HepG2 (cell line): ENCODE measurements around the gene RERE. TPM values are rescaled to one million over a fixed set of nuclear protein-coding genes. Genes with fewer than 3 reads are reported as not detected.
"Not testable (repeated sequence)": the region's sequence is repeated elsewhere in the genome, so short reads cannot be mapped to it uniquely, and the experiment has no call there.

Experiments
- ATAC-seq: fragments of 200-7000 bp; cut with Tn5 transposase; 3 replicates; pipeline ENCODE4 v1.9.1; 2020; ENCODE audit warnings: mild to moderate bottlenecking, moderate library complexity
- BruUV-seq: library from RNA; stranded (reverse); fragments of 400-500 nt; replicated peaks from 2 replicates; lab custom pipeline; 2021; lab: Mats Ljungman, UMichigan
- CTCF ChIA-PET: fragments of 300-600 bp; formaldehyde crosslinking; extraction: SDS; loops from one replicate; lab custom pipeline; 2021; ENCODE audit warnings: low total read pairs, inconsistent platforms, low intra/inter-chr PET ratio; lab: Yijun Ruan, JAX
- POLR2A ChIA-PET: fragments of 350-600 bp; sonication (Branson Sonifier 250); formaldehyde crosslinking; loops from one replicate; lab custom pipeline; 2020; ENCODE audit warnings: antibody characterized with exemption, inconsistent platforms; lab: Yijun Ruan, JAX
- DNase-seq: peaks from one replicate; pipeline ENCODE4 v3.0.0-alpha.2; 2015; ENCODE audit warnings: low spot score
- FAIRE-seq: peaks from 3 replicates; lab custom pipeline; 2011; peaks lifted over from hg19 to GRCh38; lab: Jason Lieb, UNC
- H2AFZ ChIP-seq: one replicate; pipeline ENCODE4 v1.6.1; 2011; ENCODE audit warnings: low read length, inconsistent platforms
- H3K27ac ChIP-seq: fragments of 300-600 bp; 3 replicates; pipeline ENCODE4 v1.8.0; 2011; ENCODE audit warnings: mixed run types, mild to moderate bottlenecking, mixed read lengths, low read length, inconsistent platforms; ENCODE audit not compliant: insufficient read depth; ENCODE audit errors: extremely low read length
- H3K27me3 ChIP-seq, 2 experiments: fragments of 200-600 bp in 1 of 2; 2 replicates in 1 of 2; 3 replicates in 1 of 2; pipeline versions ENCODE4 v1.6.0 to v1.8.0; 2011; ENCODE audit warnings: low read length in 2 of 2, mild to moderate bottlenecking in 2 of 2, moderate library complexity in 2 of 2, inconsistent platforms in 1 of 2; ENCODE audit not compliant: insufficient read depth in 2 of 2, control insufficient read depth in 1 of 2
- H3K36me3 ChIP-seq, 2 experiments: fragments of 200-600 bp in 1 of 2; replicated peaks in 1 of 2; 2 replicates in 1 of 2; 3 replicates in 1 of 2; pipeline versions ENCODE4 v1.5.1 to v1.8.0; 2011; ENCODE audit warnings: low read length in 2 of 2, inconsistent platforms in 1 of 2; ENCODE audit not compliant: insufficient read depth in 2 of 2, control insufficient read depth in 1 of 2
- H3K4me1 ChIP-seq: 2 replicates; pipeline ENCODE4 v1.5.1; 2012; ENCODE audit warnings: low read length, inconsistent platforms; ENCODE audit not compliant: insufficient read depth
- H3K4me2 ChIP-seq: 2 replicates; pipeline ENCODE4 v1.6.0; 2011; ENCODE audit warnings: low read depth, low read length, inconsistent platforms
- H3K4me3 ChIP-seq, 3 experiments: fragments of 200-600 bp in 1 of 3; sonication (generic), shearing (Covaris generic) in 1 of 3; replicated peaks in 1 of 3; 2 replicates each; pipeline ENCODE4 v1.5.1; 2011 to 2016; ENCODE audit warnings: low read length in 3 of 3, inconsistent platforms in 2 of 3, low read depth in 2 of 3, mild to moderate bottlenecking in 2 of 3, control low read depth in 1 of 3, mixed read lengths in 1 of 3; ENCODE audit not compliant: insufficient read depth in 1 of 3
- H3K79me2 ChIP-seq: one replicate; pipeline ENCODE4 v1.6.1; 2011; ENCODE audit warnings: low read length, inconsistent platforms; ENCODE audit not compliant: insufficient read depth
- H3K9ac ChIP-seq: 2 replicates; pipeline ENCODE4 v1.6.0; 2011; ENCODE audit warnings: mild to moderate bottlenecking, low read depth, low read length, inconsistent platforms; ENCODE audit not compliant: insufficient read depth
- H3K9me3 ChIP-seq: 2 replicates; pipeline ENCODE4 v1.5.1; 2012; ENCODE audit warnings: mild to moderate bottlenecking, low read length
- H4K20me1 ChIP-seq: 2 replicates; pipeline ENCODE4 v1.6.0; 2011; ENCODE audit warnings: inconsistent platforms, mild to moderate bottlenecking, low read length, moderate library complexity; ENCODE audit not compliant: insufficient read depth
- BRCA1 ChIP-seq: sonication (generic); formaldehyde crosslinking; IDR thresholded peaks from 2 replicates; pipeline ENCODE4 v1.4.0; 2020; ENCODE audit warnings: missing genetic modification reagents
- ISL2 ChIP-seq: sonication (generic); formaldehyde crosslinking; IDR thresholded peaks from 2 replicates; pipeline ENCODE4 v1.5.0; 2020; ENCODE audit warnings: missing genetic modification reagents
- KLF12 ChIP-seq: sonication (generic); formaldehyde crosslinking; IDR thresholded peaks from 2 replicates; pipeline ENCODE4 v1.4.0; 2020; ENCODE audit warnings: missing genetic modification reagents, borderline replicate concordance
- TAF1 ChIP-seq: sonication (generic); formaldehyde crosslinking; IDR thresholded peaks from 2 replicates; pipeline ENCODE4 v1.4.0; 2020; ENCODE audit warnings: missing genetic modification reagents
- TBP ChIP-seq: sonication (generic); formaldehyde crosslinking; IDR thresholded peaks from 2 replicates; pipeline ENCODE4 v1.5.0; 2020; ENCODE audit warnings: missing genetic modification reagents
- ZNF17 ChIP-seq: sonication (generic); formaldehyde crosslinking; IDR thresholded peaks from 2 replicates; pipeline ENCODE4 v1.5.0; 2020; ENCODE audit warnings: mild to moderate bottlenecking, missing genetic modification reagents
- ZNF3 ChIP-seq: IDR thresholded peaks from 2 replicates; pipeline ENCODE4 v1.7.0; 2017; ENCODE audit warnings: inconsistent platforms
- ZNF605 ChIP-seq: sonication (generic); formaldehyde crosslinking; IDR thresholded peaks from 2 replicates; pipeline ENCODE4 v1.8.0; 2022; ENCODE audit warnings: mild to moderate bottlenecking, missing genetic modification reagents
- ZNF776 ChIP-seq: sonication (generic); formaldehyde crosslinking; IDR thresholded peaks from 2 replicates; pipeline ENCODE4 v1.4.0; 2020; ENCODE audit warnings: mild to moderate bottlenecking, missing genetic modification reagents
- ZSCAN30 ChIP-seq: sonication (generic); formaldehyde crosslinking; IDR thresholded peaks from 2 replicates; pipeline ENCODE4 v1.5.0; 2020; ENCODE audit warnings: mild to moderate bottlenecking, missing genetic modification reagents
- WGBS: methylation state at CpG from one replicate; pipeline ENCODE4 v1.1.6; 2017; ENCODE audit warnings: low lambda C conversion rate; 5-methylcytosine and 5-hydroxymethylcytosine counted together
- in situ Hi-C: cut with HindIII; loops from 2 replicates; pipeline ENCODE4 v1.10.0; 2017; ENCODE audit warnings: low pct_unique_long_range_greater_than_20kb; ENCODE audit not compliant: extremely low pct_ligation_motif_present
- intact Hi-C: fragments of 100-400 bp; cut with micrococcal nuclease; formaldehyde crosslinking; loops from one replicate; pipeline ENCODE4 v1.10.0; 2022; ENCODE audit not compliant: unreplicated experiment
- polyA plus RNA-seq, 8 experiments: library from polyadenylated mRNA; depleted of rRNA in 3 of 8; stranded (reverse) in 7 of 8; unstranded in 1 of 8; fragments of >200 nt; fragmentation: Illumina TruSeq in 4 of 8; extraction: Trizol in 4 of 8; gene quantifications; 2 replicates each; pipeline versions ENCODE4 v1.2.1 to v1.2.3, GENCODE V29; 2011 to 2016; ENCODE audit warnings: low read depth in 4 of 8, missing spikeins in 1 of 8, mixed read lengths in 1 of 8; ENCODE audit not compliant: insufficient read depth in 1 of 8
- total RNA-seq, 5 experiments: library from RNA; depleted of rRNA; stranded (reverse); fragments of >200 nt; fragmentation: Illumina TruSeq; extraction: Trizol; gene quantifications; 2 replicates each; pipeline ENCODE4 v1.2.3, GENCODE V29; 2016; ENCODE audit warnings: low read depth in 1 of 5
- TF ChIP-seq, protein P1 (sequence below): sonication (generic); formaldehyde crosslinking; IDR thresholded peaks from 2 replicates; pipeline ENCODE4 v1.4.0; 2020; ENCODE audit warnings: missing genetic modification reagents
- TF ChIP-seq, protein P2 (sequence below): IDR thresholded peaks from 2 replicates; pipeline ENCODE4 v1.6.1; 2012; ENCODE audit warnings: inconsistent platforms

The RERE gene
- total and polyA plus RNA-seq, 2 of the 13 experiments (the other 11 are each of a cell fraction or from before 2014, with no cell fraction given) = 18.3 to 21.9 TPM

DNA sequence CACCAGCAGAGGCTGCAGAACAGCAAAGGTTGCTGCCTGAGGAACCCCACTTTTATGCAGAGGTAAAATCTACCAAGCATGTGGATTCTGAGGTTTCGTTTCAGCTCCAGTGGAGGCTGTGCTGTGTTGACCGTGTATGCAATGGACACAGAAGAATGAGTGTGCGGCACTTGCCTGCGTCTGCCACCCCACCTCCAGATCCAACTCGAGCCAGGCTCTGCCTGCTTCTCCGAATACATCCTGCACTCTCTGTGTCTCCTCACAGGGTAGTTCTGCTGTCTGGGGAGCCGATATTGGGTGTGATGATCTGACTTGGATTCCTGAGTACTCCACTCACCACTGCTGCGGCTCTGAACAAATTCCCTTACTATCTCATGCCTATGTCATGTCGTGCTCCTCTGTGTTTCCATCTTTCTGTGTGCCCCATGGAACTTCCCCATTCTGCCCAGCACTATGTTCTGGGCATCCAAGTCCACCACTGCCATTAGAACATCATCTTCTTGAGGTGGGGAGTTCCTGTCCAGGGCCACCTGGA is 369.8 kb downstream of the RERE start:
- BruUV-seq = no TSS peak
- CTCF ChIA-PET = no interaction called here
- no peak for FAIRE-seq

DNA sequence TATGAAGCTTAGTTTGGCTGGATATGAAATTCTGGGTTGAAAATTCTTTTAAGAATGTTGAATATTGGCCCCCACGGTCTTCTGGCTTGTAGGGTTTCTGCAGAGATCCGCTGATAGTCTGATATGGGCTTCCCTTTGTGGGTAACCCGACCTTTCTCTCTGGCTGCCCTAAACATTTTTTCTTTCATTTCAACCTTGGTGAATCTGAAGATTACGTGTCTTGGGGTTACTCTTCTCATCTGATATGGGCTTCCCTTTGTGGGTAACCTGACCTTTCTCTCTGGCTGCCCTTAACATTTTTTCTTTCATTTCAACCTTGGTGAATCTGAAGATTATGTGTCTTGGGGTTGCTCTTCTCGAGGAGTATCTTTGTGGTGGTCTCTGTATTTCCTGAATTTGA is 371.3 kb downstream of the RERE start:
- H3K79me2 ChIP-seq, H3K4me3 ChIP-seq, ATAC-seq, H3K4me2 ChIP-seq, POLR2A ChIA-PET, DNase-seq, CTCF ChIA-PET, H3K9me3 ChIP-seq, FAIRE-seq, H4K20me1 ChIP-seq, H3K27ac ChIP-seq, in situ Hi-C loops, H3K9ac ChIP-seq, intact Hi-C loops, H3K27me3 ChIP-seq, H2AFZ ChIP-seq: not testable (repeated sequence)
- Histone ChIP-seq H3K36me3 (peaks cover 12 to 31% of the 10 kb centered on the region in 2 experiments), H3K4me1 (peaks cover 16% of the 10 kb centered on the region; the same call in 1 of the 2 replicates)
- TSS peak; percentile 41 for BruUV-seq
- WGBS = 95% methylated on average over 5 of the region's 5 CpGs

More for the DNA sequence above, 369.8 kb downstream of the RERE start:
- no peak for ATAC-seq
- Histone ChIP-seq H3K4me1 (peaks cover 16% of the 10 kb centered on the region; the same call in 1 of the 2 replicates), H3K79me2 (peaks cover 14% of the 10 kb centered on the region), H3K4me2 (no peak overlapping the region), H4K20me1 (peaks cover 5% of the 10 kb centered on the region), H3K9ac (no peak overlapping the region), H3K9me3 (no peaks in the 10 kb centered on the region), H3K27me3 (no peaks in the 10 kb centered on the region), H3K4me3 (no peak overlapping the region)
- POLR2A ChIA-PET = no interaction called here
- intact Hi-C loops = no loop called here
- WGBS = 100% methylated on average over 8 of the region's 9 CpGs
- TF ChIP-seq TBP (CRISPR knock-in tag) = no peak
- TF ChIP-seq ZNF3 (CRISPR knock-in tag) = no peak
- no peak for TF ChIP-seq ZSCAN30
- no peak for TF ChIP-seq KLF12 (CRISPR knock-in tag)
- TF ChIP-seq, protein P1, sequence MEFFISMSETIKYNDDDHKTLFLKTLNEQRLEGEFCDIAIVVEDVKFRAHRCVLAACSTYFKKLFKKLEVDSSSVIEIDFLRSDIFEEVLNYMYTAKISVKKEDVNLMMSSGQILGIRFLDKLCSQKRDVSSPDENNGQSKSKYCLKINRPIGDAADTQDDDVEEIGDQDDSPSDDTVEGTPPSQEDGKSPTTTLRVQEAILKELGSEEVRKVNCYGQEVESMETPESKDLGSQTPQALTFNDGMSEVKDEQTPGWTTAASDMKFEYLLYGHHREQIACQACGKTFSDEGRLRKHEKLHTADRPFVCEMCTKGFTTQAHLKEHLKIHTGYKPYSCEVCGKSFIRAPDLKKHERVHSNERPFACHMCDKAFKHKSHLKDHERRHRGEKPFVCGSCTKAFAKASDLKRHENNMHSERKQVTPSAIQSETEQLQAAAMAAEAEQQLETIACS (CRISPR knock-in tag) = no peak
- TF ChIP-seq BRCA1 (CRISPR knock-in tag) = no peak
- no peak for TF ChIP-seq TAF1 (CRISPR knock-in tag)
- TF ChIP-seq, protein P2, sequence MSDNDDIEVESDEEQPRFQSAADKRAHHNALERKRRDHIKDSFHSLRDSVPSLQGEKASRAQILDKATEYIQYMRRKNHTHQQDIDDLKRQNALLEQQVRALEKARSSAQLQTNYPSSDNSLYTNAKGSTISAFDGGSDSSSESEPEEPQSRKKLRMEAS = no peak
- TF ChIP-seq ZNF605 (CRISPR knock-in tag) = no peak
- TF ChIP-seq ZNF17 = no peak
- TF ChIP-seq ZNF776 (CRISPR knock-in tag) = no peak
- no peak for TF ChIP-seq ISL2 (CRISPR knock-in tag)
- TF ChIP-seq, all 625 proteins: peak for 0
- DNase-seq = no peak
- Histone ChIP-seq H3K27ac (no peak overlapping the region), H2AFZ (no peak overlapping the region), H3K36me3 (peaks cover 14 to 41% of the 10 kb centered on the region in 2 experiments)
- in situ Hi-C loops = no loop called here
